Bronchial epithelial cell (primary cell): Measurements from ENCODE around the gene LSM10. TPM values are rescaled to one million over a fixed set of nuclear protein-coding genes. Genes with fewer than 3 reads are reported as not detected.
A peak's percentile ranks its signal among the peaks of the same experiment; 100 is the strongest.

ENCODE experiments used
- DNase-seq: peaks from one replicate; pipeline ENCODE4 v3.0.0-alpha.2; 2010; ENCODE audit warnings: low read depth
- FAIRE-seq: peaks from 2 replicates; lab custom pipeline; 2011; peaks lifted over from hg19 to GRCh38; lab: Jason Lieb, UNC
- H3K27me3 ChIP-seq: 2 replicates; pipeline ENCODE4 v1.5.1; 2011; ENCODE audit warnings: low read length; ENCODE audit not compliant: control insufficient read depth, insufficient read depth
- H3K36me3 ChIP-seq: 2 replicates; pipeline ENCODE4 v1.5.1; 2011; ENCODE audit warnings: low read length; ENCODE audit not compliant: control insufficient read depth, insufficient read depth
- H3K4me3 ChIP-seq: 2 replicates; pipeline ENCODE4 v1.5.1; 2011; ENCODE audit warnings: mild to moderate bottlenecking, low read depth, low read length, control low read depth
- total RNA-seq: library from RNA; depleted of rRNA; stranded (reverse); fragments of >200 nt; gene quantifications from 2 replicates; pipeline ENCODE4 v1.2.1, GENCODE V29; 2014
- TF ChIP-seq, protein P1 (sequence below): IDR thresholded peaks from 2 replicates; pipeline ENCODE4 v1.5.1; 2011; ENCODE audit warnings: mild to moderate bottlenecking, moderate library complexity, low read length, control low read depth, inconsistent platforms; ENCODE audit not compliant: insufficient read depth, severe bottlenecking

LSM10 gene
- total RNA-seq, 1 donor from 2014 or later: 7.6 TPM

DNA sequence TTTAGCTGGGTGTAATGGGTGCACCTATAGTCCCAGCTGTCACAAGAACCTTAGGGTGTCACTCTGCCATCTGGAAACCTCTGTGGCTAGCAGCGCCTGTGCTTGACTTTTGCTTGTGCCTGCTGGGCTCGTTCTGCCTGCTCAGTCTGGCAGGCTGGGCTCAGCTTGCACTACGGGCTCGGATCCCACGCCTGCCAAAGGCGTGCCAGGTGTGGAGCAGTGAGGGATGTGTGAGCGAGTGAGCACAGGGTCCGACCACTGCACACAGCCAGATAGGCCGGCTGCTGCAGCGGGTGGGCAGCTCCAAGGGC is 2.8 kb upstream of the LSM10 start:
- H3K36me3 ChIP-seq: no peaks in the 10 kb centered on the region
- no peak for DNase-seq
- no peak for FAIRE-seq
- H3K27me3 ChIP-seq: no peaks in the 10 kb centered on the region
- H3K4me3 ChIP-seq: no peak overlapping the region
- TF ChIP-seq, protein P1, sequence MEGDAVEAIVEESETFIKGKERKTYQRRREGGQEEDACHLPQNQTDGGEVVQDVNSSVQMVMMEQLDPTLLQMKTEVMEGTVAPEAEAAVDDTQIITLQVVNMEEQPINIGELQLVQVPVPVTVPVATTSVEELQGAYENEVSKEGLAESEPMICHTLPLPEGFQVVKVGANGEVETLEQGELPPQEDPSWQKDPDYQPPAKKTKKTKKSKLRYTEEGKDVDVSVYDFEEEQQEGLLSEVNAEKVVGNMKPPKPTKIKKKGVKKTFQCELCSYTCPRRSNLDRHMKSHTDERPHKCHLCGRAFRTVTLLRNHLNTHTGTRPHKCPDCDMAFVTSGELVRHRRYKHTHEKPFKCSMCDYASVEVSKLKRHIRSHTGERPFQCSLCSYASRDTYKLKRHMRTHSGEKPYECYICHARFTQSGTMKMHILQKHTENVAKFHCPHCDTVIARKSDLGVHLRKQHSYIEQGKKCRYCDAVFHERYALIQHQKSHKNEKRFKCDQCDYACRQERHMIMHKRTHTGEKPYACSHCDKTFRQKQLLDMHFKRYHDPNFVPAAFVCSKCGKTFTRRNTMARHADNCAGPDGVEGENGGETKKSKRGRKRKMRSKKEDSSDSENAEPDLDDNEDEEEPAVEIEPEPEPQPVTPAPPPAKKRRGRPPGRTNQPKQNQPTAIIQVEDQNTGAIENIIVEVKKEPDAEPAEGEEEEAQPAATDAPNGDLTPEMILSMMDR: no peak

DNA sequence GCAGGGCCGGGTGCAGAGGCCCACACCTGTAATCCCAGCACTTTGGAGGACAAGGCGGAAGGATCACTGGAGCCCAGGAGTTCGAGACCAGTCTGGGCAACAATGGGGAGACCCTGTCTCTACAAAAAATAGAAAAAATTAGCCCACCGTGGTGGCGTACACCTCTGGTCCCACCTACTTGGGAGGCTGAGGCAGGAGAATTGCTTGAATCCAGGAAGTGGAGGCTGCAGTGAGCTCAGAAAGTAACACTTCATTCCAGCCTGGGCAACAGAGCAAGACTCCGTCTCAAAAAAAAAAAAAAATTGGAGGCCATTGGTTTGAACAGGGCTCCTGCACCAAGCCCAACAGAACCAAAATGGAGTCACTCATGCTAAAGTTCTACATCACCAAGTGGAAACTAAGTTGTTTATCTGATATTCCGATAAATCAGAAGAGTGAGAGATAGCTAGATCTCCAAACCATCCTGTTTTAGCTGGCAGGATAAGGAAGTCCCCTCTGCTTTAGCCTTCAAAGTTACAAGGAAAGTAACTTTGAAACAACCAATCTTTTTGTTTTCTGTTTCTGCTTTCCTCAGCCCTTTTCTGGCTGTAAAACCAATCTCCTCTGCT is 766 bp upstream of the LSM10 start:
- Histone ChIP-seq H3K36me3 (peaks cover 3% of the 10 kb centered on the region), H3K27me3 (no peaks in the 10 kb centered on the region), H3K4me3 (no peak overlapping the region)
- DNase-seq (no peak), FAIRE-seq (no peak)
- TF ChIP-seq, protein P1: no peak

DNA sequence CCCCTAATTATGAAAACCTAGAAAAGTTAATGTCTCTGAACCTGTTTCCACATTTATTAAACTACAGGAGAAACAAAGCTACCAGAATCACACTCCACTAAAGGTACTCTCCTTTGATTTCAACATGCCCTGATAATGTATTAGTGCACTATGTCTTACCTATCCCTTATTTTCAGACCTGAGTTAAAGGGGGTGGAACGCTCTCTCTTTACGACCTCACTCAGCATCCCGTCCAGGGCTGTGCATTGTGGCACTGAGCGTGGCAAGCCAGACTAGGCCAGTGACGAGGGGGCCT is 678 bp downstream of the LSM10 start:
- H3K27me3 ChIP-seq: no peaks in the 10 kb centered on the region
- no peak for DNase-seq
- FAIRE-seq: no peak
- peak overlapping the region; percentile 68 for H3K4me3 ChIP-seq
- TF ChIP-seq, protein P1: no peak
- H3K36me3 ChIP-seq: peaks cover 3% of the 10 kb centered on the region

DNA sequence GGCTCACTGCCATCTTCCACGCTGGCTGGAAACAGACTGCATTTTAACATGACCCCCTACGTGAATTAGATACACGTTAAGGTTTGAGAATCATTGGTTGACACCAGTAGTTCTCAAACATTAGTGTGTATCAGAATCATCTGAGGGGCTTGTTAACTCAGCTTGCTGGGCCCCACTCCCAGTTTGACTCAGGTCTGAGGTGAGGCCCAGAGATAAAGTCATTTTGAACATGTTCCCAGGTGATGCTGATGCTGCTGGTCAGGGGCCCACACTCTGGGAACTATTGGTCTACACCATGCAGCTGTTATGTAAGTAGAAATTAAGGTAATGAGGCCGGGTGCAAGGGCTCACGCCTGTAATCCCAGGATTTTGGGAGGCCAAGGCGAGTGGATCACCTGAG is 1.3 kb downstream of the LSM10 start:
- Histone ChIP-seq H3K4me3 (no peak overlapping the region), H3K27me3 (no peaks in the 10 kb centered on the region), H3K36me3 (peaks cover 4% of the 10 kb centered on the region)
- DNase-seq: no peak
- no peak for FAIRE-seq
- TF ChIP-seq, protein P1: no peak

DNA sequence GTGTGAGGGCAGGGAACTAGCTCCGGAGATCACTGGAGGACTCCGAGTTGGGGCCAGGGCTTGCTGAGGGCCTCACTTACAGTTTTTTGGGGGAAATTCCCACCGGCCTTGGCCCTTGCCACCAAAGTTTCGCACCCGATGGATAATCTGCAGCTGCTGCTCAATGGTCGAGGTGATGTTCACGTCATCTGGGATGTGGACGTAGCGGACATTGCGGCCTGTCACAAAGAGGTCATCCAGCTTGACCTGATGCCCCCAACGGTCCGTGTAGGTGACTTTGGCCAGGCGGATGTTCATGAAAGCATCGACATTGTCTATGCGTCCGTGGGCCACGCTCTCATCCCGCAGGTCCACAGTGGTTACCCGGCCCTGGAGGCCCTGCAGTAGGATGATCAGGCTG is 4.0 kb downstream of the LSM10 start:
- TF ChIP-seq, protein P1: no peak
- H3K36me3 ChIP-seq: peaks cover 9% of the 10 kb centered on the region
- H3K27me3 ChIP-seq: no peaks in the 10 kb centered on the region
- no peak for DNase-seq
- no peak for FAIRE-seq
- no peak overlapping the region for H3K4me3 ChIP-seq

DNA sequence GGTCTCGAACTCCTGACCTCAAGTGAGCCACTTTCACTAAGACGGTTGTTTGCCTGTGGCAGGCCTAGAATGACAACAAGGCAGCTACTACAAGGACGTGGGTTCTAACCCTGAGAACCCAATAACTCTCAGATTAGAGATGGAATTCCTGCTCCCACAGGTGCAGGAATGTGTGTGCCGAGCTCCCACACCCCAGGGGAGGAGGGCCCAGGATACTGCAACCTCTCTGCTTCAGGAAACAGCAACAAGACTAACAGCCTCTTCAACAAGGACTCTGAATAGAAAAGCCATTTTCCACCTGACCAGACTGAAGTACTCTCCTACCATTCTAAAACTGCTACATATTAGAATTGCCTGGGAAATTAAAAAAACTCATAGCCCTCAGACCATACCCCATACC is 4.9 kb downstream of the LSM10 start:
- FAIRE-seq: no peak
- TF ChIP-seq, protein P1: no peak
- Histone ChIP-seq H3K4me3 (no peak overlapping the region), H3K36me3 (peaks cover 9% of the 10 kb centered on the region), H3K27me3 (no peaks in the 10 kb centered on the region)
- no peak for DNase-seq
